ENCODE results near the gene FUT7.
A peak's percentile ranks its signal among the peaks of the same experiment; 100 is the strongest.

The FUT7 gene

GRCh38 chr9:137051145-137051724, 19.3 kb upstream of the FUT7 start:
- DNase-seq (ENCODE audit: extremely low read depth, low read depth): no peak
- TF ChIP-seq CTCF (IDR thresholded peaks at IDR 0.05; ENCODE audit: low read depth, low read length): no peak

GRCh38 chr9:137050570-137050969, 18.7 kb upstream of the FUT7 start:
- TF ChIP-seq CTCF (IDR thresholded peaks at IDR 0.05; ENCODE audit: low read depth, low read length): no peak
- no peak for DNase-seq (ENCODE audit: extremely low read depth, low read depth)

GRCh38 chr9:137049544-137050449, 17.9 kb upstream of the FUT7 start:
- TF ChIP-seq CTCF (IDR thresholded peaks at IDR 0.05; ENCODE audit: low read depth, low read length): peak; percentile 47
- DNase-seq (ENCODE audit: extremely low read depth, low read depth): no peak

- TF ChIP-seq CTCF (IDR thresholded peaks at IDR 0.05; ENCODE audit: low read depth, low read length): no peak
- no peak for DNase-seq (ENCODE audit: extremely low read depth, low read depth)
These were observed 17.0 kb upstream of the FUT7 start for GRCh38 chr9:137048655-137049543.

- no peak for DNase-seq (ENCODE audit: extremely low read depth, low read depth)
- peak; percentile 92 for TF ChIP-seq CTCF (IDR thresholded peaks at IDR 0.05; ENCODE audit: low read depth, low read length)
These were observed 14.3 kb upstream of the FUT7 start, which contains the start of gene NPDC1 for GRCh38 chr9:137046088-137046787. NPDC1 (minus strand) TSS chr9:137046177; CDS start chr9:137045989, 188 bp downstream.

GRCh38 chr9:137045294-137046087, 13.6 kb upstream of the FUT7 start:
- no peak for TF ChIP-seq CTCF (IDR thresholded peaks at IDR 0.05; ENCODE audit: low read depth, low read length)
- no peak for DNase-seq (ENCODE audit: extremely low read depth, low read depth)
